ENCODE measurements around the gene TRPM5. TPM values are rescaled to one million over a fixed set of nuclear protein-coding genes. Genes with fewer than 3 reads are reported as not detected.

Gene TRPM5
- total RNA-seq, 1 experiment from 2014 or later = 0.07 TPM

GRCh38 chr11:2442589-2442988 lies 1.7 kb downstream of the TRPM5 start:
- TF ChIP-seq E2F4 (CRISPR knock-in tag; IDR thresholded peaks at IDR 0.05; ENCODE audit: borderline replicate concordance, low read depth) = no peak
- no peak for TF ChIP-seq CREM (CRISPR knock-in tag; IDR thresholded peaks at IDR 0.05)
- TF ChIP-seq CBFB (CRISPR knock-in tag; IDR thresholded peaks at IDR 0.05; ENCODE audit: low read depth) = no peak
- no peak for TF ChIP-seq AFF4 (CRISPR knock-in tag; IDR thresholded peaks at IDR 0.05; ENCODE audit: borderline replicate concordance)
- no peak overlapping the region for H3K4me3 Mint-ChIP-seq
- ChIA-PET CTCF (interaction anchor here (1.4 kb wide), 1 partner anchor 449 kb away, joined by 3 read pairs; no protein-coding TSS in a partner anchor), POLR2A (no interaction called here)
- H3K36me3 Mint-ChIP-seq = no peaks in the 10 kb centered on the region
- DNase-seq (ENCODE audit: low spot score) = no peak
- peaks cover 3% of the 10 kb centered on the region for H3K4me1 Mint-ChIP-seq
- no peak overlapping the region for H3K27ac Mint-ChIP-seq
- peaks cover 5% of the 10 kb centered on the region for H3K9me3 Mint-ChIP-seq
- H3K27me3 Mint-ChIP-seq (ENCODE audit: low read depth) = peaks cover 86% of the 10 kb centered on the region
- ATAC-seq = no peak

- ChIA-PET POLR2A (no interaction called here), CTCF (no interaction called here)
- Mint-ChIP-seq H3K9me3 (peaks cover 5% of the 10 kb centered on the region), H3K36me3 (no peaks in the 10 kb centered on the region), H3K4me1 (peaks cover 3% of the 10 kb centered on the region), H3K27me3 (ENCODE audit: low read depth) (peaks cover 77% of the 10 kb centered on the region), H3K4me3 (no peak overlapping the region), H3K27ac (no peak overlapping the region)
- DNase-seq (ENCODE audit: low spot score) (no peak), ATAC-seq (no peak)
- TF ChIP-seq PRDM15 (CRISPR knock-in tag; IDR thresholded peaks at IDR 0.05) = no peak
- TF ChIP-seq ATF1 (CRISPR knock-in tag; IDR thresholded peaks at IDR 0.05) = no peak
- no peak for TF ChIP-seq TEAD4 (CRISPR knock-in tag; IDR thresholded peaks at IDR 0.05)
- no peak for TF ChIP-seq MYBL2 (CRISPR knock-in tag; IDR thresholded peaks at IDR 0.05)
- TF ChIP-seq CREB1 (CRISPR knock-in tag; IDR thresholded peaks at IDR 0.05) = no peak
- no peak for TF ChIP-seq ZNF396 (CRISPR knock-in tag; IDR thresholded peaks at IDR 0.05; ENCODE audit: borderline replicate concordance)
- no peak for TF ChIP-seq AFF4 (CRISPR knock-in tag; IDR thresholded peaks at IDR 0.05; ENCODE audit: borderline replicate concordance)
- no peak for TF ChIP-seq FOXP4 (CRISPR knock-in tag; IDR thresholded peaks at IDR 0.05)
- no peak for TF ChIP-seq CREM (CRISPR knock-in tag; IDR thresholded peaks at IDR 0.05)
- TF ChIP-seq NR3C1 (CRISPR knock-in tag; conservative IDR thresholded peaks at IDR 0.05; ENCODE audit: low read depth) = no peak
- no peak for TF ChIP-seq ZNF416 (CRISPR knock-in tag; IDR thresholded peaks at IDR 0.05)
- no peak for TF ChIP-seq EMX1 (CRISPR knock-in tag; IDR thresholded peaks at IDR 0.05)
- no peak for TF ChIP-seq ELF4 (CRISPR knock-in tag; IDR thresholded peaks at IDR 0.05; ENCODE audit: low read depth)
- no peak for TF ChIP-seq GABPB1 (CRISPR knock-in tag; IDR thresholded peaks at IDR 0.05)
These were observed 3.1 kb downstream of the TRPM5 start for GRCh38 chr11:2441171-2441570.

All from WTC11 (cell line).